VCaP (cell line): Measurements from ENCODE around the gene NLK.
A peak's percentile ranks its signal among the peaks of the same experiment; 100 is the strongest.

ENCODE experiments used
- H3K27ac ChIP-seq: fragments of 450-650 bp; 2 replicates; pipeline ENCODE4 v1.5.1; 2017
- TF ChIP-seq, protein P1 (sequence below): fragments of 450-650 bp; conservative IDR thresholded peaks from 2 replicates; pipeline ENCODE4 v1.5.1; 2017; ENCODE audit warnings: mild to moderate bottlenecking, moderate library complexity

The NLK gene

DNA sequence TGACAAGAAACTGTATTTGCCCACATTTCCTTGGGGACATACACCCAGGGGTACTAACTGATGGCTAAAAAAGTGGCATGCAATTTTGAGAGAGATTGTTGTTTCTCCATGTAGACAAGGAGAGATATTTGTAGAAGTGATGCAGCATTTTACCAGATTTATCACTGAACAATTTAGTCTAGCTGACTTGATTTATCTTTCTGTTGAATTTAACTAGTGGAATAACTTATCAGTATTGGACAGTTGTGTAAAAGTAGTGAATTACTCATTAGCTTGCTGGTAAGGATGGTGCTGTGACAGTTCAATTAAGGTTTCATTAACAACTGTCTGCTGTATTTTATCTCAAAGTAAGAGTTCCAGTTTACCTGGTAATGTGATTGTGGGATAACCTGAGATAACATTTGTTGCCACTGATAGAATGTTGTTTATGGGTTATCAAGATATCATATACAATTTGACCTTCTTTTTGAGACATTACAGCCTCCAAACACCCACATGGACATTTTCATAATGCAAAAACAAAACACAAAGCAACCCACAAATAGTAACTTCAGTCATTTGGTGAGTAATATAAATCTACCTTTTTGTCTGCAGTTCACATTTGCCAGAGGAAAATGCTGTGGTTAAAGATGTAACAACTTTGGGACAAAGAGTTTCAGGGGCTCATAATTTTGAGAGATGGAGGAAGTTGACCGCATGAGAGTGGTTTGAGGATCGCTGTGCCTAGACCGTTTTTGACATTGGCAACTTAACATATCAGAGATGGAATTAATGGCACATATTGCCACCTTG, 3.8 kb downstream of the NLK start:
- TF ChIP-seq, protein P1, sequence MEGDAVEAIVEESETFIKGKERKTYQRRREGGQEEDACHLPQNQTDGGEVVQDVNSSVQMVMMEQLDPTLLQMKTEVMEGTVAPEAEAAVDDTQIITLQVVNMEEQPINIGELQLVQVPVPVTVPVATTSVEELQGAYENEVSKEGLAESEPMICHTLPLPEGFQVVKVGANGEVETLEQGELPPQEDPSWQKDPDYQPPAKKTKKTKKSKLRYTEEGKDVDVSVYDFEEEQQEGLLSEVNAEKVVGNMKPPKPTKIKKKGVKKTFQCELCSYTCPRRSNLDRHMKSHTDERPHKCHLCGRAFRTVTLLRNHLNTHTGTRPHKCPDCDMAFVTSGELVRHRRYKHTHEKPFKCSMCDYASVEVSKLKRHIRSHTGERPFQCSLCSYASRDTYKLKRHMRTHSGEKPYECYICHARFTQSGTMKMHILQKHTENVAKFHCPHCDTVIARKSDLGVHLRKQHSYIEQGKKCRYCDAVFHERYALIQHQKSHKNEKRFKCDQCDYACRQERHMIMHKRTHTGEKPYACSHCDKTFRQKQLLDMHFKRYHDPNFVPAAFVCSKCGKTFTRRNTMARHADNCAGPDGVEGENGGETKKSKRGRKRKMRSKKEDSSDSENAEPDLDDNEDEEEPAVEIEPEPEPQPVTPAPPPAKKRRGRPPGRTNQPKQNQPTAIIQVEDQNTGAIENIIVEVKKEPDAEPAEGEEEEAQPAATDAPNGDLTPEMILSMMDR, result no peak
- H3K27ac ChIP-seq, result no peak overlapping the region

DNA sequence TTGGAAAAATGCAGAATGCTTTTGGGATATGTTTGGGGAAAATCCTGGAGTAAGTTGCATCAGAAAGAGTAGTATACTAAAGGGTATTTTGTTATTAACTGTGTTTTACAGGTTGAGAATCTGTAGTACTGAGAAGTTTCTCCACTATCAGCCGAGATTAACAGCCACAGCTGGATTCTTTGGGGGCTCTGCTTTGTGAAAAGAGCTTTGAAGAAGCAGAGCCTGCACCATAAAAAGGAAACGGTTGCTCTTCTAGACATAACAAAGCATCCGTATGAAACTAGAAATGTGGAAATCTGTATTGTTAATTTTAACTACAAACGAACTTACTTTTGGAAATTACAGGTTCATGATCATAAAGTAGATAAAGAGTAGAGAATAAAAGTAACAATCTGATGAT, 5.3 kb downstream of the NLK start:
- H3K27ac ChIP-seq, result no peak overlapping the region
- TF ChIP-seq, protein P1, result no peak

DNA sequence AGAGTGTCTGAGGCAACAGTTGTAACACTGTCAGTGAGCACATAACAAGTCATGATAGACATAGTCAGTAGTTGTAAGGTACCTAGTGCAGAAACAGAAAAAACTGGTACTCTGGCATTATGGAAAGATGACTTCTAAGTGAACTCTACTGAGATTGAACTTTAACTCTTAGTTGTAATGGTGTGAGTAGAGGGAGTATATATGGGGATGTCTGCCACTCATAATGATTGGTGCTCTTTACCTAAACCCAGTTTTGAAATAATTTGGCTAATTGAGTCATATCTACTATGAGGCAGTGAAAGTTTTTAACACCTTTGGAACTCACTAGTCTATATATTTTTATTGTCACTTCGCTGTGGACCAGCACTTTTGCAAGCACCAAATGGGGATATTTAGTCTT, 6.6 kb downstream of the NLK start:
- no peak overlapping the region for H3K27ac ChIP-seq

DNA sequence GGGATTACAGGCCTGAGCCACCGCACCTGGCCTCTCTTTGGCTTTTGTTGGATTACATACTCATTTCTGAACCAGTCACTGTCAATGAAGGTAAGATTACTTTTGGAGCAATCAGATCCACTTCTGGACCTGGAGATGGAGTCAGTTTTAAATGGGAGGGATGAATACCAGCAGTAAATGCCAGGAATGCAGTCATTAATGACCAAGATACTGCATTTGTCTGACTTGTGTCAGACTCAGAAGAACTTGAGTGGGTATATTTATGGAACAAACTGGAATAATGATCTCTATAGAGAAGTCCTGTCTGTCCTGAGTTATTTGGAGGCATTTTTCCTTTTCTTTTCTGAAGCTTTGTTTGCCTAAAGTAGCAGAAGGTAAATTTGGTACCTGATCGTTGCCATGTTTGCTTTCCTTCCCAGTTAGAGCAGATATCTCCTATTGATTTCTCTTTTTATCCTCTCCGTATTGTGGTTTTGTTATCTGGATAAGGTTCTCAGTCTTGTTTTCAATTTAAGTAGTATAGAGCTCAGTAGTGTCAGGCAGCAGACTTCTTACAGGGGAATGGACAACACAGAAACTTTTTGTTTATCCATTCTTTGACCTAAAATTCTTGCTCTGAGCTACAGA, 10.7 kb downstream of the NLK start:
- H3K27ac ChIP-seq, result peak overlapping the region; percentile 63

More for the DNA sequence above, 6.6 kb downstream of the NLK start:
- TF ChIP-seq, protein P1, result no peak

DNA sequence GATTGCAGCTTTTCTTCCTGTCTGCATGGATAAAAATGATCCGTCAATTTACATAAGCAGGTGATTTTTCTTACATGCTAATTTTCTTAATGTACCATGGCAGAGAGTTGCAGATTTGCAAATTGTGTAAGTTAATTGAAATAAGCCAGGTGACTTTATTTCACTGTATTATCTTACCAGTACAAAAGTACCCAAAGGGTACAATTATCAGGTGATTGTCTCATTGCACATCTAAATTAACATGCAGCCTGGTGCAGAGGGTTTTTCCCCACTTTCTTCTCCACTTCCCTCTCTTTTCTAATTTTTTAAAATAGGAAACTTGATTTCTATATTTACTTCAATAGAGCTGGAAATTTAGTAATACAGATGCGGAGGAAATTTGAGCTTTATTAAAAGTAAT, 11.2 kb downstream of the NLK start:
- peak overlapping the region; percentile 63 for H3K27ac ChIP-seq
- TF ChIP-seq, protein P1, result no peak

More for the DNA sequence above, 10.7 kb downstream of the NLK start:
- TF ChIP-seq, protein P1, result no peak

DNA sequence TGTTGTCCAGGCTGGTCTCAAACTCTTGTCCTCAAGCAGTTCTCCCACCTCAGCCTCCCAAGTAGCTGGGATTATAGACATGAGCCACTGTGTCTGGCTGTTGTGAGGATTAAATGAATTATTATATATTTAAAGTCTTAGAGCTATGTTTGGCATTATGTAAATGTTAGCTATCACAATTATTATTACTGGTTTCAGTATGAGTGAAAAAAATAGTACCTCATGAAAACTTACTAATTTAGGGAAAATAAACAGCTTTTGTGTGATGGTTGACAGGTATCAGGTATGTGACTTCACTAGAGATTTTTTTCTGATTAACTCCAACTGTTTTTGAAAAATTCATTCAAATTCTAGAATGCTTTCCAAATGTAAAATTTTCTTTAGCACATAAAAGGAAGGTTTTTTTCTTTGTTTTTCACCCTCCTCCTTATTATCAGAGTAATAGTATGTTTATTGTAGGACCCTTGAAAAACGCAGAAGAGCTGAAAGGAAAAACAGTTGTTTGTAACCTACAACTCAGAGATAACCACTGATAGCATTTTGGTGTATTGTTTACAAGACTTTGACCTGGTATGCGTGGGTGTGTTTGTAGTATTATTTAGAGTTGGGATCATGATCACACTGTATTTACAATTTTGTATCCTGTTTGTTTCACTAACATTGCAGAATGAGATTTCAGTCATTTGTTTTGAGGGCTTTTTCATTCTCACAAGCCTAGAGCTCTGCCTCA, 13.2 kb downstream of the NLK start:
- peak overlapping the region; percentile 63 for H3K27ac ChIP-seq
- TF ChIP-seq, protein P1, result no peak

DNA sequence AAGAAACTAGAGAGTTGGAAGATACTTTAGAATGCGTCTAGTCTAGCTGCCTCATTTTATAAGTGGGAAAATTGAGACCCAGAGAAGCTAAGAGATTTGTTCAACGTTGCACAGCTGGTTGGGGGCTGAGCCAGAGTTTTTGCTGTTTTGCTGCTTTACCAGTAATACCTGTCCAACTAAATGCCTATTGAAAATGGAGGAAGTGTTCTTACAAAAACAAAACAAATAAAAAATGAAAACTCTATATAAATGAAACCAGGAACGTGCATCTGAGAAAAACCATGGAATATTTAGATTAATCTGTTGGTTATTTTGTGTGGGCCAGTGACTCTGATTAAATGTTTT, 13.8 kb downstream of the NLK start:
- TF ChIP-seq, protein P1, result no peak
- peak overlapping the region; percentile 20 for H3K27ac ChIP-seq
